Left lung (tissue), 10 donors: ENCODE results near the gene TEX35. TPM values are rescaled to one million over a fixed set of nuclear protein-coding genes. Genes with fewer than 3 reads are reported as not detected.

Experiments used
- ATAC-seq: fragments of 200-7000 bp; cut with Tn5 transposase; one replicate; pipeline ENCODE4 v1.9.1; 2020; ENCODE audit warnings: moderate library complexity
- DNase-seq, 4 donors: peaks; one replicate each; pipeline ENCODE4 v3.0.0-alpha.2; 2013 to 2020
- H3K27ac ChIP-seq, 2 donors: fragments of 200-600 bp; sonication (generic) in 1 of 2; one replicate each; pipeline versions ENCODE4 v1.5.0 to v1.8.0; 2020 to 2021
- H3K27me3 ChIP-seq, 2 donors: fragments of 200-600 bp; sonication (generic) in 1 of 2; one replicate each; pipeline versions ENCODE4 v1.5.0 to v1.8.0; 2020 to 2021
- H3K36me3 ChIP-seq, 2 donors: fragments of 200-600 bp; sonication (generic) in 1 of 2; one replicate each; pipeline versions ENCODE4 v1.5.0 to v1.8.0; 2020 to 2021
- H3K4me1 ChIP-seq, 2 donors: fragments of 200-600 bp; one replicate each; pipeline ENCODE4 v1.8.0; 2021
- H3K4me3 ChIP-seq, 2 donors: fragments of 200-600 bp; sonication (generic) in 1 of 2; one replicate each; pipeline versions ENCODE4 v1.5.0 to v1.8.0; 2020 to 2021; ENCODE audit warnings: mild to moderate bottlenecking in 1 of 2
- H3K9me3 ChIP-seq, 2 donors: fragments of 200-600 bp; sonication (generic) in 1 of 2; one replicate each; pipeline versions ENCODE4 v1.5.0 to v1.8.0; 2020 to 2021
- CTCF ChIP-seq, 2 donors: fragments of 200-600 bp; sonication (generic) in 1 of 2; IDR thresholded peaks; one replicate each; pipeline versions ENCODE4 v1.5.0 to v1.8.0; 2021; ENCODE audit warnings: antibody characterized with exemption in 2 of 2
- intact Hi-C, 2 donors: fragments of 100-400 bp; cut with DNase I; formaldehyde crosslinking; loops; one replicate each; pipeline versions ENCODE4 v1.11.2 to v1.14.2; 2022
- polyA plus RNA-seq, 6 donors: library from polyadenylated mRNA; unstranded; fragments of 120-200 nt; gene quantifications; one replicate each; pipeline ENCODE4 v1.2.1, GENCODE V29; 2013; ENCODE audit not compliant: insufficient read length in 6 of 6
- total RNA-seq, 2 donors: library from RNA; stranded (reverse); fragmentation: NEBNext Ultra II Directional; extraction: Animal tissue kit (Norgen Biotek cat#: 25700); gene quantifications; one replicate each; pipeline ENCODE4 v1.2.1, GENCODE V29; 2021
- donor health status: DM: no; HTN: yes; CAD: no.
- donor health status: DM: no; HTN: no; CAD: no.

Gene TEX35
- total and polyA plus RNA-seq, 8 donors = 0.27 to 1.0 (median 0.47) TPM; not detected in 2

DNA sequence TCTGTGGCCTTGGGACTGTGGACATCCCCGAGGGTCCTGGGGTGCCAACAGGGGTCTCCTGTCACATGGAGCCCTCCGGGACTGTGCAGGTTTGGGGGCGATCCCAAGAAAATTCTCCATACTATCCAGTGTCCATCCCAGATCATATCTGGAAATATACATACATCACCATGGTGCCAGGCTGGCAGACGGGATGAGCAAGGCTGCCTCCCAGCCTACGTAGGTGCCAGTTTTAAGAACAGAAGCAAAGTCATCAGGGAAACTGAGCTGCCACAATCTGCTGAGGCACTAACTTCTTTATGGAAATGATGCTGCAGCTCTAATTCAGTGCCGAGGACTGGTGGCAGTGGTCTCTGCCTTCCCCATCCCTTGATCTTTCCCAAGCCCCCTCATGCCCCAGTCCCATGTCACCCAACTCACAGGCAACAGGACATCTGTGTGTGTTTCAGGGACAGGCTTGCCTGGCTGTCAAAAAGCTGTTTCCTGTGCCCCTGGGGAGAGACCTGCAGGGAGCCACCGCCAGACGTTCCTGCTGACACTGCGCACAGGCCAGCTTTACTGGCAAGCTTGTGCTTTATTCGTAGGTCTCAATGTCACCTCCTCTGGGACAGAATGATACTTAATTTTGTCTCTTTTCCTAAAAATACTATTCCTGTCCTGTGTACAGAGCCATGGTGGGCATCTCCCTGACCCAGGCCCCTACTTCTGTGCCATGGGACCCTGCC is 15.5 kb downstream of the TEX35 start:
- no peak overlapping the region for H3K27ac ChIP-seq
- ATAC-seq (no peak), DNase-seq (no peak)
- H3K36me3 ChIP-seq = no peaks in the 10 kb centered on the region
- intact Hi-C loops = no loop called here
- H3K27me3 ChIP-seq = no peaks in the 10 kb centered on the region
- H3K9me3 ChIP-seq = no peaks in the 10 kb centered on the region
- no peak overlapping the region for H3K4me3 ChIP-seq
- peaks cover 0 to 4% of the 10 kb centered on the region in 2 donors for H3K4me1 ChIP-seq
- no peak for TF ChIP-seq CTCF (IDR thresholded peaks at IDR 0.05)

GRCh38 chr1:178528953-178529335 is 16.0 kb downstream of the TEX35 start:
- DNase-seq = no peak
- Histone ChIP-seq H3K27me3 (no peaks in the 10 kb centered on the region), H3K9me3 (no peaks in the 10 kb centered on the region), H3K27ac (no peak overlapping the region), H3K4me1 (peaks cover 0 to 4% of the 10 kb centered on the region in 2 donors), H3K36me3 (no peaks in the 10 kb centered on the region), H3K4me3 (no peak overlapping the region)
- ATAC-seq = no peak
- no peak for TF ChIP-seq CTCF (IDR thresholded peaks at IDR 0.05)
- intact Hi-C loops = no loop called here

GRCh38 chr1:178529364-178530036 is 16.6 kb downstream of the TEX35 start:
- H3K4me3 ChIP-seq = no peak overlapping the region
- intact Hi-C loops = loop anchor here in 1 of 2 donors (10.0 kb wide), 1 partner anchor 475 kb away; no protein-coding TSS in a partner anchor

GRCh38 chr1:178530037-178530402 is 17.1 kb downstream of the TEX35 start:
- Histone ChIP-seq H3K4me3 (no peak overlapping the region), H3K4me1 (peaks cover 0 to 4% of the 10 kb centered on the region in 2 donors), H3K27ac (no peak overlapping the region), H3K9me3 (no peaks in the 10 kb centered on the region), H3K27me3 (no peaks in the 10 kb centered on the region), H3K36me3 (no peaks in the 10 kb centered on the region)
- ATAC-seq (no peak), DNase-seq (no peak)
- no peak for TF ChIP-seq CTCF (IDR thresholded peaks at IDR 0.05)
- intact Hi-C loops = loop anchor here in 1 of 2 donors (10.0 kb wide), 1 partner anchor 475 kb away; no protein-coding TSS in a partner anchor

More at GRCh38 chr1:178529364-178530036, 16.6 kb downstream of the TEX35 start:
- Histone ChIP-seq H3K27me3 (no peaks in the 10 kb centered on the region), H3K36me3 (no peaks in the 10 kb centered on the region), H3K9me3 (no peaks in the 10 kb centered on the region), H3K27ac (no peak overlapping the region), H3K4me1 (peaks cover 0 to 4% of the 10 kb centered on the region in 2 donors)
- no peak for TF ChIP-seq CTCF (IDR thresholded peaks at IDR 0.05)
- DNase-seq (no peak), ATAC-seq (no peak)

DNA sequence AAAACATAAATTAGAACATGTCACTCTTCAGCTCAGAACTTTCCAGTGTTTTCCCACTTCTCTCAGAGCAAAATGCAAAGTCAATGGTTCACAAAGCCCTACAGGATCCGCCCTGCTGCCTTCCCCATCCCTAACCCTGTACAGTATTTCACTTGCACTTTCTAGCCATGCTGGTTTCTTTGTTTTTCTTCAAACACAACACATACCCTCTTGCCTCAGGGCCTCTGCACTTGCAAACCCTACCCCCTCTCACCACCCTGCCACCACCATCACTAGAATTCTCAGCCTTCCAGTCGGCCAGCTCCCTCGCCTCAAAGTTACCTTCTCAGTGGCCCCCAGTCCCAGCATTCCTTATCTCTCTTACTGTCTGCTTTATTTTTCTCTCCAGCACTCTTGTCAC is 17.6 kb downstream of the TEX35 start:
- no peak for TF ChIP-seq CTCF (IDR thresholded peaks at IDR 0.05)
- intact Hi-C loops = loop anchor here in 1 of 2 donors (10.0 kb wide), 1 partner anchor 474 kb away; no protein-coding TSS in a partner anchor
- Histone ChIP-seq H3K4me3 (no peak overlapping the region), H3K9me3 (no peaks in the 10 kb centered on the region), H3K36me3 (no peaks in the 10 kb centered on the region), H3K27ac (no peak overlapping the region), H3K27me3 (no peaks in the 10 kb centered on the region), H3K4me1 (peaks cover 0 to 4% of the 10 kb centered on the region in 2 donors)
- ATAC-seq (no peak), DNase-seq (no peak)
